Putamen (tissue), 1 donor: ENCODE results near the gene FOSL1.

Experiments used
- DNase-seq: peaks from one replicate; pipeline ENCODE4 v3.0.0-alpha.2; 2016; ENCODE audit warnings: low spot score

FOSL1 gene

GRCh38 chr11:65900125-65900898, at the start of gene FOSL1:
Gene FOSL1 (minus strand): TSS chr11:65900388. CDS start chr11:65900339, 49 bp downstream.
- peak; percentile 32 for DNase-seq

GRCh38 chr11:65947603-65948125, 47.5 kb upstream of the FOSL1 start:
- DNase-seq, result no peak

- DNase-seq, result no peak
These were observed 46.9 kb upstream of the FOSL1 start for GRCh38 chr11:65947133-65947532.

GRCh38 chr11:65946655-65947054, 46.5 kb upstream of the FOSL1 start:
- DNase-seq, result no peak

GRCh38 chr11:65945941-65946558, 45.9 kb upstream of the FOSL1 start:
- DNase-seq, result no peak

GRCh38 chr11:65945430-65945911, 45.3 kb upstream of the FOSL1 start, which contains the start of gene TSGA10IP:
Gene TSGA10IP (plus strand): TSS chr11:65945480. CDS start chr11:65945676, 196 bp downstream.
- no peak for DNase-seq

GRCh38 chr11:65944767-65945166, 44.6 kb upstream of the FOSL1 start:
- DNase-seq, result no peak

GRCh38 chr11:65944191-65944590, 44.0 kb upstream of the FOSL1 start:
- no peak for DNase-seq

- no peak for DNase-seq
These were observed 42.3 kb upstream of the FOSL1 start for GRCh38 chr11:65942531-65942930.

- DNase-seq, result no peak
These were observed 41.6 kb upstream of the FOSL1 start for GRCh38 chr11:65941720-65942310.

GRCh38 chr11:65937766-65938165, 37.6 kb upstream of the FOSL1 start:
- DNase-seq, result no peak

- DNase-seq, result no peak
These were observed 33.8 kb upstream of the FOSL1 start for GRCh38 chr11:65934014-65934413.

- no peak for DNase-seq
These were observed 32.4 kb upstream of the FOSL1 start for GRCh38 chr11:65932558-65932919.

- DNase-seq, result no peak
These were observed 31.8 kb upstream of the FOSL1 start for GRCh38 chr11:65931773-65932557.

- DNase-seq, result no peak
These were observed 28.5 kb upstream of the FOSL1 start for GRCh38 chr11:65928667-65929066.

GRCh38 chr11:65927904-65928397, 27.8 kb upstream of the FOSL1 start:
- DNase-seq, result no peak

GRCh38 chr11:65925397-65925796, 25.2 kb upstream of the FOSL1 start:
- no peak for DNase-seq

- DNase-seq, result no peak
These were observed 22.4 kb upstream of the FOSL1 start for GRCh38 chr11:65922565-65922964.

GRCh38 chr11:65921876-65922275, 21.7 kb upstream of the FOSL1 start:
- no peak for DNase-seq

GRCh38 chr11:65921033-65921555, 20.9 kb upstream of the FOSL1 start:
- no peak for DNase-seq

GRCh38 chr11:65920372-65920802, 20.2 kb upstream of the FOSL1 start:
- no peak for DNase-seq
